OCI-LY1 (cell line): Measurements from ENCODE around the gene RNF227.

Source experiments
- H2AFZ ChIP-seq: fragments of 200-600 bp; sonication (generic), shearing (Covaris generic); 2 replicates; pipeline ENCODE4 v1.6.0; 2014; ENCODE audit warnings: antibody characterized with exemption, mild to moderate bottlenecking, low read length
- H3F3A ChIP-seq: fragments of 200-600 bp; sonication (generic), shearing (Covaris generic); 2 replicates; pipeline ENCODE4 v1.6.0; 2014; ENCODE audit warnings: mild to moderate bottlenecking, antibody characterized with exemption, low read length, moderate library complexity; ENCODE audit not compliant: insufficient read depth
- H3K27ac ChIP-seq: fragments of 200-600 bp; sonication (generic); 2 replicates; pipeline ENCODE4 v1.5.1; 2014; ENCODE audit warnings: low read length, mixed run types, mild to moderate bottlenecking, low read depth; ENCODE audit not compliant: poor library complexity, severe bottlenecking
- H3K27me3 ChIP-seq: fragments of 200-600 bp; sonication (generic); 2 replicates; pipeline ENCODE4 v1.6.0; 2014; ENCODE audit warnings: antibody characterized with exemption, mild to moderate bottlenecking, low read length, moderate library complexity; ENCODE audit not compliant: insufficient read depth
- H3K36me3 ChIP-seq: fragments of 200-600 bp; sonication (generic); 2 replicates; pipeline ENCODE4 v1.6.1; 2014; ENCODE audit warnings: mild to moderate bottlenecking, antibody characterized with exemption, low read length, moderate library complexity, mixed read lengths; ENCODE audit not compliant: insufficient read depth
- H3K4me1 ChIP-seq: fragments of 200-600 bp; sonication (generic); 2 replicates; pipeline ENCODE4 v1.5.1; 2014; ENCODE audit warnings: mild to moderate bottlenecking, low read length, moderate library complexity; ENCODE audit not compliant: insufficient read depth, severe bottlenecking
- H3K4me2 ChIP-seq: fragments of 200-600 bp; sonication (generic), shearing (Covaris generic); 2 replicates; pipeline ENCODE4 v1.6.1; 2014; ENCODE audit warnings: low read length
- H3K4me3 ChIP-seq: fragments of 200-600 bp; sonication (generic); 2 replicates; pipeline ENCODE4 v1.5.1; 2014; ENCODE audit warnings: low read length, low read depth, mild to moderate bottlenecking, mixed read lengths; ENCODE audit not compliant: poor library complexity, severe bottlenecking
- H3K79me2 ChIP-seq: fragments of 200-600 bp; shearing (Covaris generic); 2 replicates; pipeline ENCODE4 v1.6.1; 2016; ENCODE audit warnings: mixed run types, low read length, mixed read lengths; ENCODE audit not compliant: insufficient read depth
- H3K9ac ChIP-seq: fragments of 200-600 bp; sonication (generic), shearing (Covaris generic); 2 replicates; pipeline ENCODE4 v1.6.1; 2014; ENCODE audit warnings: mild to moderate bottlenecking, low read length, mixed read lengths
- H3K9me2 ChIP-seq: fragments of 200-600 bp; sonication (generic), shearing (Covaris generic); 2 replicates; pipeline ENCODE4 v1.6.1; 2014; ENCODE audit warnings: low read depth, mild to moderate bottlenecking, low read length, mixed read lengths
- H3K9me3 ChIP-seq: fragments of 200-600 bp; shearing (Covaris generic); 2 replicates; pipeline ENCODE4 v1.6.1; 2014; ENCODE audit warnings: low read length, mixed read lengths
- H4K20me1 ChIP-seq: fragments of 200-600 bp; sonication (generic), shearing (Covaris generic); 2 replicates; pipeline ENCODE4 v1.6.0; 2016; ENCODE audit warnings: mild to moderate bottlenecking, low read length; ENCODE audit not compliant: insufficient read depth
- CTCF ChIP-seq: fragments of 200-600 bp; sonication (generic), shearing (Covaris generic); IDR thresholded peaks from 2 replicates; pipeline ENCODE4 v1.5.1; 2017; ENCODE audit warnings: mild to moderate bottlenecking, antibody characterized with exemption, low read length, moderate library complexity, mixed read lengths
- EZH2 ChIP-seq: fragments of 200-600 bp; sonication (generic), shearing (Covaris generic); IDR thresholded peaks from 2 replicates; pipeline ENCODE4 v1.8.0; 2017; ENCODE audit warnings: borderline replicate concordance, mixed run types, mild to moderate bottlenecking, antibody characterized with exemption, low read length, moderate library complexity, mixed read lengths

Gene RNF227

DNA sequence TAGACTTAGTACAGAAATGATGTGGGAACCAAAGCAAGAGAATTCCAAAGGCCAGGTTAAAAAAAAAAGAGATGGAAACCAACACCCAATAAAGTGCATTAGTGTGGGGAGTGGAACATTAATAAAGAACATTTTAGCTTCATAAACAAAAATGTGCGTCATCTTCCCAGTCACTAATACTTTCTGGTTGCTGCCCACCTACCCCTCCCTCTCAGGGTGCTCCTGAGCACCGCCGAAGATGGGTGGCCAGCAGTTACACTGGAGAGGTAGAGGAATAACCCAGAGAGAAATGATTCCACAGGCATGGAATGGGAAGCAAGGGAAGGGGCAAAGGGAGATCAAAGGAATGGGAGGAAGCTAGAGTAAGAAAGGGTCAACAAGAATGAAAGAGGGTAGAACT is 33.5 kb downstream of the RNF227 start:
- Histone ChIP-seq H3K27ac (peak overlapping the region; percentile 97), H3K4me3 (peak overlapping the region; percentile 60), H3K9ac (peak overlapping the region; percentile 81)

GRCh38 chr17:7882068-7882467 is 34.0 kb downstream of the RNF227 start:
- peaks cover 51% of the 10 kb centered on the region for H3K4me1 ChIP-seq
- no peaks in the 10 kb centered on the region for H4K20me1 ChIP-seq
- peak overlapping the region; percentile 85 for H3K4me2 ChIP-seq
- no peaks in the 10 kb centered on the region for H3K9me2 ChIP-seq
- peaks cover 16% of the 10 kb centered on the region for H3K79me2 ChIP-seq
- no peak overlapping the region for H2AFZ ChIP-seq
- no peaks in the 10 kb centered on the region for H3K27me3 ChIP-seq
- peaks cover 28% of the 10 kb centered on the region for H3K36me3 ChIP-seq
- peak overlapping the region; percentile 97 for H3K27ac ChIP-seq
- H3K9me3 ChIP-seq = no peaks in the 10 kb centered on the region
- TF ChIP-seq CTCF (no peak), EZH2 (no peak)
- peak overlapping the region; percentile 60 for H3K4me3 ChIP-seq
- peaks cover 12% of the 10 kb centered on the region; the same call in 1 of the 2 replicates for H3F3A ChIP-seq
- H3K9ac ChIP-seq = peak overlapping the region; percentile 81

More for the DNA sequence above, 33.5 kb downstream of the RNF227 start:
- Histone ChIP-seq H3K79me2 (peaks cover 17% of the 10 kb centered on the region), H2AFZ (no peak overlapping the region), H3K36me3 (peaks cover 24% of the 10 kb centered on the region), H3K27me3 (no peaks in the 10 kb centered on the region), H3F3A (peaks cover 12% of the 10 kb centered on the region; the same call in 1 of the 2 replicates), H4K20me1 (no peaks in the 10 kb centered on the region), H3K9me2 (no peaks in the 10 kb centered on the region), H3K4me2 (peak overlapping the region; percentile 85), H3K4me1 (peaks cover 54% of the 10 kb centered on the region), H3K9me3 (no peaks in the 10 kb centered on the region)
- TF ChIP-seq CTCF (no peak), EZH2 (no peak)

GRCh38 chr17:7881276-7882054 is 34.6 kb downstream of the RNF227 start:
- Histone ChIP-seq H3K9ac (peak overlapping the region; percentile 81), H3K9me2 (no peaks in the 10 kb centered on the region), H2AFZ (no peak overlapping the region), H3K4me2 (peak overlapping the region; percentile 85), H3K9me3 (no peaks in the 10 kb centered on the region), H3F3A (peaks cover 12% of the 10 kb centered on the region; the same call in 1 of the 2 replicates), H3K4me3 (peak overlapping the region; percentile 60), H3K79me2 (peaks cover 10% of the 10 kb centered on the region), H3K4me1 (peaks cover 46% of the 10 kb centered on the region), H3K36me3 (peaks cover 29% of the 10 kb centered on the region), H3K27ac (peak overlapping the region; percentile 97), H3K27me3 (no peaks in the 10 kb centered on the region), H4K20me1 (no peaks in the 10 kb centered on the region)
- no peak for TF ChIP-seq EZH2
- TF ChIP-seq CTCF = no peak
